Omental fat pad (tissue), 4 donors: ENCODE measurements around the gene CCDC187. TPM values are rescaled to one million over a fixed set of nuclear protein-coding genes. Genes with fewer than 3 reads are reported as not detected.

Source experiments
- ATAC-seq: fragments of 150-250 bp; one replicate; pipeline ENCODE4 v1.9.1; 2016; ENCODE audit warnings: mild to moderate bottlenecking, moderate library complexity; ENCODE audit not compliant: low FRiP score
- DNase-seq: peaks from one replicate; pipeline ENCODE4 v3.0.0-alpha.2; 2019; ENCODE audit warnings: low spot score
- total RNA-seq, 4 donors: library from RNA; depleted of rRNA; stranded (reverse); fragments of >200 nt; gene quantifications; one replicate each; pipeline ENCODE4 v1.1.0, GENCODE V29; 2016
- TF ChIP-seq, protein P1 (sequence below), 3 donors: fragments of 450-650 bp; IDR thresholded peaks; one replicate each; pipeline ENCODE4 v1.5.1; 2016 to 2017; ENCODE audit warnings: antibody characterized with exemption in 3 of 3, mild to moderate bottlenecking in 3 of 3, moderate library complexity in 2 of 3

The CCDC187 gene
- total RNA-seq, 4 donors from 2014 or later, result not detected

DNA sequence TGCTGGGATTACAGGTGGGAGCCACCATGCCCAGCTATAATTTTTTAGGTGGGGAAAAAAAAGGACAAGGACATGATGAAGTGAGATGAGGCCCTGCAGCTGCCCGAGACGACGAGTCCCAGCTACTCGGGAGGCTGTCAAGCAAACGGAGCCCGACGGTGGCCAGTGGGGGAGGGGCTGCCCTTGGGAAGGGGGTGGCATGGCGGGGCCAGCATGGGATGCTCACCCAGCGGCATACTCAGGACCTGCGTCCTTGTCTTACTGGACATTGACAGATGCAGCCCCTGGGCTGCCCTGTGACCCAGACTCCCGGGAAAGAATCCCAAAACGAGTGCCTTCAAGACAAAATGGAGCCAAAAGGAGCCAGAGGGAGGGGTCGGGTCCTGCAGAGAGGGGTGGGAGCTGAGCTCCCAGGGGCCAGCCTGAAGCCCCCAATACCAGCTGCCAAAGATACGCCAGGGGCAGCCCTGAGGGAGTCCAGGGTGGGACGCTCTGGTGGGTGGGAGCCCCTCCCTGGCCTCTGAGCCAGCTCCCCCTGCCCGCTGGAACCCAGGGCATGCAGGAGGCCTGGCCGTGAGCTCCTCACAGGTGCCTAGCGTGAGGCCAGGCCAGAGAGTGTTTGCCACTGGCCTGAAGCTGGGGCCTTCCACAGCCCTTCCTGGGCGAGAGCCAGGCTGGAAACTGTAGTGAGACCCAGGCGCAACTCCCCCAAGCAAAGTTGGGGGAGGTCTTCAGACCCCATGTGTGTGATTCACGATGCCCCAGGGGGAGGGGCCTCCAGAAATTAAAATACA lies 15.7 kb downstream of the CCDC187 start:
- TF ChIP-seq, protein P1, sequence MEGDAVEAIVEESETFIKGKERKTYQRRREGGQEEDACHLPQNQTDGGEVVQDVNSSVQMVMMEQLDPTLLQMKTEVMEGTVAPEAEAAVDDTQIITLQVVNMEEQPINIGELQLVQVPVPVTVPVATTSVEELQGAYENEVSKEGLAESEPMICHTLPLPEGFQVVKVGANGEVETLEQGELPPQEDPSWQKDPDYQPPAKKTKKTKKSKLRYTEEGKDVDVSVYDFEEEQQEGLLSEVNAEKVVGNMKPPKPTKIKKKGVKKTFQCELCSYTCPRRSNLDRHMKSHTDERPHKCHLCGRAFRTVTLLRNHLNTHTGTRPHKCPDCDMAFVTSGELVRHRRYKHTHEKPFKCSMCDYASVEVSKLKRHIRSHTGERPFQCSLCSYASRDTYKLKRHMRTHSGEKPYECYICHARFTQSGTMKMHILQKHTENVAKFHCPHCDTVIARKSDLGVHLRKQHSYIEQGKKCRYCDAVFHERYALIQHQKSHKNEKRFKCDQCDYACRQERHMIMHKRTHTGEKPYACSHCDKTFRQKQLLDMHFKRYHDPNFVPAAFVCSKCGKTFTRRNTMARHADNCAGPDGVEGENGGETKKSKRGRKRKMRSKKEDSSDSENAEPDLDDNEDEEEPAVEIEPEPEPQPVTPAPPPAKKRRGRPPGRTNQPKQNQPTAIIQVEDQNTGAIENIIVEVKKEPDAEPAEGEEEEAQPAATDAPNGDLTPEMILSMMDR (IDR thresholded peaks at IDR 0.05), result no peak
- no peak for ATAC-seq

DNA sequence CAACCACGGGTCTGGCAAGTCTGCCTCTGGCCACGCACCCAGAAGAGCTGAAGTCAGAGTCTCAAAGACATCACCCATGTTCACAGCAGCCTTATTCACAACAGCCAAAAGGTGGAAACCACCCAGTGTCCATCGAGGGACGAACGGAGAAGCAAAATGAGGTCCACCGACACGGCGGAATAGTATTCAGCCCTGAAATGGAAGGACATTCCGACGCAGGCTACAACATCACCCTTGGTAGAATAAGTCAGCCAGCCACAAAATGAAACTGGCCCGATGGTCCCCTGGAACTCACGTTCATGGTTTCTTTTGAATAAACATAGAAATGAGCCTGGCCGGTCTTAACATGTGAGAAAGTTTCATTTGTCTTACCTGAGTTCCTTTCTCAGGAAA lies 16.9 kb downstream of the CCDC187 start:
- DNase-seq, result no peak
- TF ChIP-seq, protein P1 (IDR thresholded peaks at IDR 0.05), result no peak
- ATAC-seq, result no peak

More for the DNA sequence above, 15.7 kb downstream of the CCDC187 start:
- no peak for DNase-seq

- no peak for DNase-seq
- TF ChIP-seq, protein P1 (IDR thresholded peaks at IDR 0.05), result no peak
- no peak for ATAC-seq
Observed at GRCh38 chr9:136286359-136286986, 17.4 kb downstream of the CCDC187 start.

DNA sequence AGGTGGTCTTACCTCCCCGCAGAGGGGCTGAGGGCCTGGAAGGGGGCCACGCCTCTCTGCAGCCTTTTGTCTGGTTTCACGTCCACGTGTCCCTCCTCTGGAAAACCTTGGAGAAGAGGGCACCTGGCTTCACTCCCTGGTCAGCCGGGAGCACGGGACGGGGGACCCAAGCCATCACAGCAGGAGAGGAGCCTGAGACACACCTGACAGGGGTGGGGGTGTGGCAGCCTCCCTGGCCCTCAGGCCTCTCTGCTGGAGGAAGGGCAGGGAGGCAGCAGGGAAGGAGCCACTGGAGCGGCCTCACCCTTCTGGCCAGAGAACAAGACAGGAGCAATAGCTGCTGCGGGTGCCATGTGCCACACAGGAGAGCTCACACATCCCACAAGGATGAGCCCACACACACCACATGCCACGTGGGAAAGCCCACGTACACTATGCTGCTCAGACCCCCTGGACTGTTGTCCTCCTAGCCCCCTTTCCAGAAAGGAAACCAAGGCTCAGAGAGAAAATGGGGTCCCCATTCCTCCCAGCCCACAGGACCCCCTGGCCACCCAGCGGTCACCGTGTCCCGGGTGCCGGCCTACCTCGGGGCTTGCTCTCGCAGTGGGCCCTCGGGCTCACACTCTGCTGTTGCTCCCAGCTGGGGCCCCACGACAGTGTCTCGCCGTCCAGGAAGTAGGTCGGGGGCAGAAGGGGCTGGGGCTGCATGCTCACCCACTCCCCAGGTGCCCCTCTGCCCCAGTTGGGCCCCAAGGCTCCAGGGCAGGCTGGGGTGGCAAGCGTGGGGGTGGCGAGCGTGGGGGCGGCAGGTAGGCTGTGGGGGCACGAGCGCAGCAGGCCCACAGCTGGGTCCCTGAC lies 18.2 kb downstream of the CCDC187 start:
- ATAC-seq (no peak), DNase-seq (no peak)
- TF ChIP-seq, protein P1 (IDR thresholded peaks at IDR 0.05), result no peak

DNA sequence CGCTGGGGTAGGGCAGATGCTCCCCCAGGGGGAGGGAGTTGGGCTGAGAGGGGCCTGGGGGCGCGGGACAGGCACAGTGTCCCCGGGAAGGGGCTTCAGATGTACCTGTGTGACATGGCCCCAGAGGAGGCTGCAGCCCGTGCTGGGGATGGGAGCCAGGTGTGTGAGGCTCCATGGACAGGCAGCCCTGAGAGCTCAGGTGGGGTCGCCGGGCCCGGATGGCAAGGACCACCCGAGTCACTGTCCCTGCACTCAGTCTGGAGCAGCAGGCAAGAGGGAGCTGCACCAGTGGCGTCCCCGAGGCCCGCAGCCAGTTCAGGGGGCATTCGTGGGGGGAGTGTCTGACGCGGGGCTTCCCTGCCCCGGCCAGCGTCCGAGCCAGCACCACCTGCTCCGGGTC lies 18.9 kb downstream of the CCDC187 start:
- TF ChIP-seq, protein P1 (IDR thresholded peaks at IDR 0.05), result no peak
- no peak for DNase-seq
- no peak for ATAC-seq

DNA sequence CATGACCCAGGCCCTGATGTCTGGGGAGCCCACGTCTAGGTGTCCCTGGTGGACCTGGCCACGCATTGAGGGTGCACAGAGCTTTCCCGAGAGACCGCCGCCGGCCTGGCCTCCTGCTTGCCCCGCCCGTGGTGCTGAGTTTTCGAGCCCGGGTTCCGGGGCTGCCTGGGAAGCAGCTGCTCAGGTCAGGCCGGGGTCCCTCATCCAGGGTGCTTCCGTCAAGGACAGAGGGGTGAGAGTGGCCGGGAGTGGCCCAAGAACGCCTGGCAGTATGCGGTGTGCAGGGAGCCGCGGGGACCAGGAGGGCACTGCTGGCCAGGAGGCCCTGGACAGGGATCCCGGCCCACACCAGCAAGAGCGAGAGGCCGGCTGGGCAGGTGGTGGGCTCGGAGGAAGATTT lies 19.6 kb downstream of the CCDC187 start:
- TF ChIP-seq, protein P1 (IDR thresholded peaks at IDR 0.05), result no peak
- ATAC-seq, result no peak
- no peak for DNase-seq
